ENCODE measurements around the gene SEL1L. TPM values are rescaled to one million over a fixed set of nuclear protein-coding genes. Genes with fewer than 3 reads are reported as not detected.

Gene SEL1L
- total RNA-seq, 1 experiment from 2014 or later, result 41.4 TPM

DNA sequence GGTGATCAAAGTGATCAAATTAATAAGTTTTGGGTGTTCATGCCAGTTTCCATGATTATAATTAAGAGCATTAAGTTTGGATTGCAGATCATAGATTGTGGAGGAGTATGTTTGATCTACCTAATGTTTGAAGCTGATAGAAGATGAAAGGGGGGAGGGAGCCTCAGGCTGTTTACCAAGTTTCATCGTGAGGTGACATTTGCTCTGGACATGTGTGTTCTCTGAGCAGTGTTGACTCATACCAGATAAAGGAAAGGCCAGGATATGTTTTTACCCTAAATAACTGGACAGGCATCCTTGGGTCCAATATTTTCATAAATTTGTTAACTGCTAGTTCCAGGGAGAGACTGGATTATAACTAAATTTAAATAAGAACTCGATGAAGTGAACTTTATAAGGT lies 3.5 kb upstream of the SEL1L start (continued):
- TF ChIP-seq EZH2phosphoT487 (IDR thresholded peaks at IDR 0.05; ENCODE audit: borderline replicate concordance), result no peak

DNA sequence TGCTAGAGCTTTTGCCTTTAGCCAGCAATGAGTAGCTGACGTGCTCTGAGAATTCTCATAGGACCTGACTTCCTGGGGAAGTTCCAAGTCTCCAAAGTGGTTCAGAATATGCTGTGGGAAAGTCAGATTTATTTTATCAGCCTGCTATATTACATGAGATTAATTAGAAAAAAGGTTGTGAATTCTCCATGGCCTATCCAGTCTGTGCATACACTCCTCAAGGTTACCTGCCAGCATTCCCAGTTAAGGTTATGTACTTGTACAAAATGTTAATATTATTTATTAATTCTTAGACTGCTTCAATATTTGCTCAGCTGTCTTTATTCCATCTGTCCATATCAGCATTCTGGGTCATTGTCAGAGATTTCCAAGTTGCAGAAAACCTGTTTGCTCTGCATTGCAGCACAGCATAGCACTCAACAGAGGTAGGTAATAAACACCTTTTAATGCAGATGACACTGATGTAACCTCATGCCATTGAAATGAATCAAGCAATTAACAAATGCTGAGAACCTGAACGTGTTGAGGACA lies 2.7 kb upstream of the SEL1L start:
- RAD21 ChIA-PET (ENCODE audit: low non-redundant PET in 1 of 2, low total read pairs in 2 of 2, uncharacterized antibody in 2 of 2, unreplicated experiment in 2 of 2), result no interaction called here
- Histone ChIP-seq H3K4me2 (ENCODE audit: low read length) (no peak overlapping the region), H4K20me1 (ENCODE audit: insufficient read depth) (no peaks in the 10 kb centered on the region), H3K4me3 (replicated peaks in 1 of 2; ENCODE audit: low read depth in 1 of 2, low read length in 2 of 2) (no peak overlapping the region), H3K9me2 (ENCODE audit: insufficient read depth) (no peaks in the 10 kb centered on the region), H3K79me2 (ENCODE audit: insufficient read depth, low read length) (peaks cover 19% of the 10 kb centered on the region), H3K27me3 (ENCODE audit: insufficient read depth, low read length) (peaks cover 6% of the 10 kb centered on the region), H3K27ac (ENCODE audit: low read depth, low read length) (no peak overlapping the region), H3K9ac (ENCODE audit: low read length) (no peak overlapping the region), H2AFZ (ENCODE audit: low read depth, low read length, poor library complexity, severe bottlenecking) (no peak overlapping the region), H3K36me3 (ENCODE audit: control insufficient read depth in 1 of 2, insufficient read depth in 2 of 2, low read length in 2 of 2) (no peaks in the 10 kb centered on the region), H3K4me1 (ENCODE audit: control insufficient read depth in 1 of 2, insufficient read depth in 2 of 2, low read length in 2 of 2) (peaks cover 6 to 15% of the 10 kb centered on the region in 2 experiments; a peak in 3 of 4 replicates), H3K9me3 (ENCODE audit: control insufficient read depth in 1 of 2, insufficient read depth in 1 of 2, low read depth in 1 of 2, low read length in 2 of 2) (no peaks in the 10 kb centered on the region)
- no peak for ATAC-seq
- POLR2A ChIA-PET, result no interaction called here
- CTCF ChIA-PET, result no interaction called here
- no TSS peak for BruUV-seq (replicated peaks)
- DNase-seq (ENCODE audit: low read depth, low spot score), result no peak
- no peak for TF ChIP-seq ZNF274 (IDR thresholded peaks at IDR 0.05; ENCODE audit: low read depth, low read length)
- TF ChIP-seq, protein P1, sequence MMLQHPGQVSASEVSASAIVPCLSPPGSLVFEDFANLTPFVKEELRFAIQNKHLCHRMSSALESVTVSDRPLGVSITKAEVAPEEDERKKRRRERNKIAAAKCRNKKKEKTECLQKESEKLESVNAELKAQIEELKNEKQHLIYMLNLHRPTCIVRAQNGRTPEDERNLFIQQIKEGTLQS (IDR thresholded peaks at IDR 0.05), result no peak
- no peak for TF ChIP-seq ZFX (IDR thresholded peaks at IDR 0.05)
- TF ChIP-seq EZH2 (IDR thresholded peaks at IDR 0.05), result no peak
- no peak for TF ChIP-seq JUND (IDR thresholded peaks at IDR 0.05)
- no peak for TF ChIP-seq FOSL1 (IDR thresholded peaks at IDR 0.05; ENCODE audit: low read depth)
- no peak for TF ChIP-seq CBX3 (IDR thresholded peaks at IDR 0.05; ENCODE audit: low read depth)
- TF ChIP-seq RAD21 (IDR thresholded peaks at IDR 0.05; ENCODE audit: low read depth), result no peak
- TF ChIP-seq POLR2AphosphoS5 (IDR thresholded peaks at IDR 0.05; ENCODE audit: low read depth, low read length), result no peak
- no peak for TF ChIP-seq SIN3A (IDR thresholded peaks at IDR 0.05; ENCODE audit: low read depth)
- no peak for TF ChIP-seq CEBPB (IDR thresholded peaks at IDR 0.05; ENCODE audit: low read depth)
- no peak for TF ChIP-seq POLR2A (IDR thresholded peaks at IDR 0.05; ENCODE audit: borderline replicate concordance, extremely low read depth, insufficient read depth, insufficient read length)
- TF ChIP-seq, protein P2, sequence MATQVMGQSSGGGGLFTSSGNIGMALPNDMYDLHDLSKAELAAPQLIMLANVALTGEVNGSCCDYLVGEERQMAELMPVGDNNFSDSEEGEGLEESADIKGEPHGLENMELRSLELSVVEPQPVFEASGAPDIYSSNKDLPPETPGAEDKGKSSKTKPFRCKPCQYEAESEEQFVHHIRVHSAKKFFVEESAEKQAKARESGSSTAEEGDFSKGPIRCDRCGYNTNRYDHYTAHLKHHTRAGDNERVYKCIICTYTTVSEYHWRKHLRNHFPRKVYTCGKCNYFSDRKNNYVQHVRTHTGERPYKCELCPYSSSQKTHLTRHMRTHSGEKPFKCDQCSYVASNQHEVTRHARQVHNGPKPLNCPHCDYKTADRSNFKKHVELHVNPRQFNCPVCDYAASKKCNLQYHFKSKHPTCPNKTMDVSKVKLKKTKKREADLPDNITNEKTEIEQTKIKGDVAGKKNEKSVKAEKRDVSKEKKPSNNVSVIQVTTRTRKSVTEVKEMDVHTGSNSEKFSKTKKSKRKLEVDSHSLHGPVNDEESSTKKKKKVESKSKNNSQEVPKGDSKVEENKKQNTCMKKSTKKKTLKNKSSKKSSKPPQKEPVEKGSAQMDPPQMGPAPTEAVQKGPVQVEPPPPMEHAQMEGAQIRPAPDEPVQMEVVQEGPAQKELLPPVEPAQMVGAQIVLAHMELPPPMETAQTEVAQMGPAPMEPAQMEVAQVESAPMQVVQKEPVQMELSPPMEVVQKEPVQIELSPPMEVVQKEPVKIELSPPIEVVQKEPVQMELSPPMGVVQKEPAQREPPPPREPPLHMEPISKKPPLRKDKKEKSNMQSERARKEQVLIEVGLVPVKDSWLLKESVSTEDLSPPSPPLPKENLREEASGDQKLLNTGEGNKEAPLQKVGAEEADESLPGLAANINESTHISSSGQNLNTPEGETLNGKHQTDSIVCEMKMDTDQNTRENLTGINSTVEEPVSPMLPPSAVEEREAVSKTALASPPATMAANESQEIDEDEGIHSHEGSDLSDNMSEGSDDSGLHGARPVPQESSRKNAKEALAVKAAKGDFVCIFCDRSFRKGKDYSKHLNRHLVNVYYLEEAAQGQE (IDR thresholded peaks at IDR 0.05; ENCODE audit: low read depth), result no peak
- TF ChIP-seq, protein P3, sequence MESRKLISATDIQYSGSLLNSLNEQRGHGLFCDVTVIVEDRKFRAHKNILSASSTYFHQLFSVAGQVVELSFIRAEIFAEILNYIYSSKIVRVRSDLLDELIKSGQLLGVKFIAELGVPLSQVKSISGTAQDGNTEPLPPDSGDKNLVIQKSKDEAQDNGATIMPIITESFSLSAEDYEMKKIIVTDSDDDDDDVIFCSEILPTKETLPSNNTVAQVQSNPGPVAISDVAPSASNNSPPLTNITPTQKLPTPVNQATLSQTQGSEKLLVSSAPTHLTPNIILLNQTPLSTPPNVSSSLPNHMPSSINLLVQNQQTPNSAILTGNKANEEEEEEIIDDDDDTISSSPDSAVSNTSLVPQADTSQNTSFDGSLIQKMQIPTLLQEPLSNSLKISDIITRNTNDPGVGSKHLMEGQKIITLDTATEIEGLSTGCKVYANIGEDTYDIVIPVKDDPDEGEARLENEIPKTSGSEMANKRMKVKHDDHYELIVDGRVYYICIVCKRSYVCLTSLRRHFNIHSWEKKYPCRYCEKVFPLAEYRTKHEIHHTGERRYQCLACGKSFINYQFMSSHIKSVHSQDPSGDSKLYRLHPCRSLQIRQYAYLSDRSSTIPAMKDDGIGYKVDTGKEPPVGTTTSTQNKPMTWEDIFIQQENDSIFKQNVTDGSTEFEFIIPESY (IDR thresholded peaks at IDR 0.05; ENCODE audit: extremely low read depth, insufficient replicate concordance, low read length), result no peak
- TF ChIP-seq YY1 (IDR thresholded peaks at IDR 0.05; ENCODE audit: extremely low read depth, insufficient replicate concordance, low read depth, low read length), result no peak
- no peak for TF ChIP-seq TCF7L2 (IDR thresholded peaks at IDR 0.05; ENCODE audit: borderline replicate concordance, extremely low read depth, insufficient read depth, insufficient read length)
- intact Hi-C loops (cut with micrococcal nuclease), result no loop called here
